Testis (tissue), 2 donors: Measurements from ENCODE around the gene TNRC18.

Source experiments
- POLR2A ChIP-seq: fragments of 450-650 bp; IDR thresholded peaks from one replicate; pipeline ENCODE4 v1.6.1; 2017; ENCODE audit warnings: antibody characterized with exemption, mild to moderate bottlenecking, moderate library complexity
- TF ChIP-seq, protein P1 (sequence below), 3 experiments: fragments of 450-650 bp in 2 of 3; fragments of 200-600 bp in 1 of 3; sonication (generic) in 1 of 3; IDR thresholded peaks; one replicate each; pipeline ENCODE4 v1.5.1; 2016 to 2019; ENCODE audit warnings: antibody characterized with exemption in 3 of 3, mild to moderate bottlenecking in 2 of 3, moderate library complexity in 1 of 3

DNA sequence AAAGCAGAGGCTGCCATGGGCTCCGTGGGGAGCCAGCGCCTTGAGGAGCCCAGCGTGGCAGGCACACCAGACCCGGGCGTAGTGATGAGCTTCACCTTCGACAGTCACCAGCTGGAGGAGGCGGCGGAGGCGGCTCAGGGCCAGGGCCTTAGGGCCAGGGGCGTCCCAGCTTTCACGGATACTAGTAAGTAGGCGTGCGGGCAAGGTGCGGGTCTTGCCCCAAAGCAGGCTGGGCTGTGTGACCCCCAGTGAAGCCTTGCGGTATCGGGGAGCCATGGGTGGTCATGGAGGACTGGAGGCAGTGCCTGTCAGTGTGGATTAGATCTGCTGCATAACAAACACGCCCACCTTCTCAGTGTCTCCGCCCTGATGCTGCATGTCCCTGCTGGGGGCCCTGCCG, 135.8 kb downstream of the TNRC18 start:
- TF ChIP-seq, protein P1, sequence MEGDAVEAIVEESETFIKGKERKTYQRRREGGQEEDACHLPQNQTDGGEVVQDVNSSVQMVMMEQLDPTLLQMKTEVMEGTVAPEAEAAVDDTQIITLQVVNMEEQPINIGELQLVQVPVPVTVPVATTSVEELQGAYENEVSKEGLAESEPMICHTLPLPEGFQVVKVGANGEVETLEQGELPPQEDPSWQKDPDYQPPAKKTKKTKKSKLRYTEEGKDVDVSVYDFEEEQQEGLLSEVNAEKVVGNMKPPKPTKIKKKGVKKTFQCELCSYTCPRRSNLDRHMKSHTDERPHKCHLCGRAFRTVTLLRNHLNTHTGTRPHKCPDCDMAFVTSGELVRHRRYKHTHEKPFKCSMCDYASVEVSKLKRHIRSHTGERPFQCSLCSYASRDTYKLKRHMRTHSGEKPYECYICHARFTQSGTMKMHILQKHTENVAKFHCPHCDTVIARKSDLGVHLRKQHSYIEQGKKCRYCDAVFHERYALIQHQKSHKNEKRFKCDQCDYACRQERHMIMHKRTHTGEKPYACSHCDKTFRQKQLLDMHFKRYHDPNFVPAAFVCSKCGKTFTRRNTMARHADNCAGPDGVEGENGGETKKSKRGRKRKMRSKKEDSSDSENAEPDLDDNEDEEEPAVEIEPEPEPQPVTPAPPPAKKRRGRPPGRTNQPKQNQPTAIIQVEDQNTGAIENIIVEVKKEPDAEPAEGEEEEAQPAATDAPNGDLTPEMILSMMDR (IDR thresholded peaks at IDR 0.05) = no peak
- no peak for TF ChIP-seq POLR2A
